Liver (tissue), 3 donors: ENCODE measurements around the gene LARGE2.

ENCODE experiments used
- ATF3 ChIP-seq: IDR thresholded peaks from 2 replicates; pipeline ENCODE4 v1.6.1; 2016; ENCODE audit warnings: antibody characterized with exemption
- CTCF ChIP-seq: fragments of 150-350 bp; IDR thresholded peaks from 2 replicates; pipeline ENCODE4 v1.5.1; 2017; ENCODE audit warnings: improper control_type of control experiment, low read depth, low read length; ENCODE audit not compliant: missing input control
- JUND ChIP-seq, 2 donors: IDR thresholded peaks; 2 replicates each; pipeline ENCODE4 v1.6.1; 2016; ENCODE audit warnings: antibody characterized with exemption in 2 of 2
- MAX ChIP-seq: IDR thresholded peaks from 2 replicates; pipeline ENCODE4 v1.6.1; 2016; ENCODE audit warnings: antibody characterized with exemption
- NR2F2 ChIP-seq: IDR thresholded peaks from 2 replicates; pipeline ENCODE4 v1.6.1; 2016; ENCODE audit warnings: antibody characterized with exemption
- REST ChIP-seq: IDR thresholded peaks from 2 replicates; pipeline ENCODE4 v1.6.1; 2016; ENCODE audit warnings: antibody characterized with exemption, mild to moderate bottlenecking
- SP1 ChIP-seq: IDR thresholded peaks from 2 replicates; pipeline ENCODE4 v1.6.1; 2018; ENCODE audit warnings: antibody characterized with exemption, mild to moderate bottlenecking
- TAF1 ChIP-seq: conservative IDR thresholded peaks from 2 replicates; pipeline ENCODE4 v1.6.1; 2016; ENCODE audit warnings: antibody characterized with exemption, mild to moderate bottlenecking
- YY1 ChIP-seq: IDR thresholded peaks from 2 replicates; pipeline ENCODE4 v1.6.1; 2016; ENCODE audit warnings: antibody characterized with exemption, mild to moderate bottlenecking
- ZBTB33 ChIP-seq: IDR thresholded peaks from 2 replicates; pipeline ENCODE4 v1.6.1; 2016; ENCODE audit warnings: antibody characterized with exemption
- donor health status: healthy.
- donor health status: healthy.

- TF ChIP-seq CTCF (no peak), TAF1 (no peak), ZBTB33 (no peak), YY1 (no peak), NR2F2 (no peak), REST (no peak), SP1 (no peak), JUND (IDR thresholded peaks at IDR 0.05) (no peak), ATF3 (no peak), MAX (no peak)
These were observed 3.1 kb downstream of the LARGE2 start for GRCh38 chr11:45925550-45925949.
